ENCODE results near the gene RNASEL. TPM values are rescaled to one million over a fixed set of nuclear protein-coding genes. Genes with fewer than 3 reads are reported as not detected.
A peak's percentile ranks its signal among the peaks of the same experiment; 100 is the strongest.
"Not testable (repeated sequence)": the region's sequence is repeated elsewhere in the genome, so short reads cannot be mapped to it uniquely, and the experiment has no call there.

RNASEL gene
- total and polyA plus RNA-seq, 5 experiments from 2014 or later = 5.0 to 20.8 (median 10.1) TPM

GRCh38 chr1:182565537-182565936 is 23.5 kb downstream of the RNASEL start:
- POLR2A ChIA-PET = no interaction called here
- peaks cover 0 to 1% (median 0%) of the 10 kb centered on the region in 5 donors for H3K27me3 Mint-ChIP-seq

GRCh38 chr1:182564406-182565004 is 24.6 kb downstream of the RNASEL start:
- peaks cover 0 to 1% (median 0%) of the 10 kb centered on the region in 4 donors for H3K4me1 Mint-ChIP-seq
- H3K27me3 Mint-ChIP-seq = peaks cover 0 to 5% (median 3%) of the 10 kb centered on the region in 5 donors
- DNase-seq (no peak), ATAC-seq (no peak)
- peaks cover 0 to 9% (median 0%) of the 10 kb centered on the region in 3 donors for H3K36me3 Mint-ChIP-seq
- no peak overlapping the region for H3K27ac Mint-ChIP-seq
- H3K9me3 Mint-ChIP-seq = no peaks in the 10 kb centered on the region
- POLR2A ChIA-PET = no interaction called here
- no peak overlapping the region for H3K4me3 Mint-ChIP-seq

More at GRCh38 chr1:182565537-182565936, 23.5 kb downstream of the RNASEL start:
- peaks cover 0 to 5% (median 0%) of the 10 kb centered on the region in 3 donors for H3K36me3 Mint-ChIP-seq
- H3K27ac Mint-ChIP-seq = no peak overlapping the region
- no peak overlapping the region for H3K4me3 Mint-ChIP-seq
- H3K4me1 Mint-ChIP-seq = no peaks in the 10 kb centered on the region
- no peaks in the 10 kb centered on the region for H3K9me3 Mint-ChIP-seq
- DNase-seq (no peak), ATAC-seq (no peak)

DNA sequence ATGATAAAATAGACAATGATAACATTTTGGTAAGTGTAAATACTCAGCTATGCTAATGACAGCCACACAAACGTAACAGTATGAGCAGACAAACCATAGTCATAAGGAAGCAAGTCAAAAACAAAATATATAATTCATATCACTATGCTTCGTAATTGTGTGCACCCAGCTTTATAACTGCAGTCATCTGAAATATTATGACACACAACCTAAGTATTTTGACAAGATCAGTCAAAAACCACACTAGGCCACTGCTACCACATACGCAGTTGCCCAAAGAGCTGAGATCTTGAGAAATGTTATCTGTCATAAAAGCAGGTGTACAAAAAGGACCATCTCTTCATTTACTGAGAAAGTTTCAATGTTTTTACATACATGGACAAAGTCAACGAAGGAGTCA is 26.0 kb downstream of the RNASEL start:
- Mint-ChIP-seq H3K9me3 (no peaks in the 10 kb centered on the region), H3K27me3 (peaks cover 0 to 15% (median 5%) of the 10 kb centered on the region in 5 donors), H3K27ac (no peak overlapping the region), H3K4me1 (peaks cover 0 to 3% (median 0%) of the 10 kb centered on the region in 4 donors), H3K36me3 (peaks cover 0 to 10% (median 0%) of the 10 kb centered on the region in 3 donors), H3K4me3 (no peak overlapping the region)
- POLR2A ChIA-PET = no interaction called here
- ATAC-seq (no peak), DNase-seq (no peak)

- Mint-ChIP-seq H3K27ac (peak overlapping the region in 1 of 10 donors; percentile 17), H3K27me3 (peaks cover 0 to 15% (median 5%) of the 10 kb centered on the region in 5 donors), H3K9me3 (no peaks in the 10 kb centered on the region), H3K36me3 (peaks cover 0 to 10% (median 0%) of the 10 kb centered on the region in 3 donors), H3K4me3 (no peak overlapping the region), H3K4me1 (peaks cover 0 to 3% (median 0%) of the 10 kb centered on the region in 4 donors)
- ATAC-seq (no peak), DNase-seq (no peak)
- POLR2A ChIA-PET = no interaction called here
These were observed 27.6 kb downstream of the RNASEL start for GRCh38 chr1:182561456-182561855.

- ATAC-seq = no peak
These were observed 28.6 kb downstream of the RNASEL start for GRCh38 chr1:182560392-182560984.

GRCh38 chr1:182556279-182556678 is 32.8 kb downstream of the RNASEL start:
- DNase-seq (no peak), ATAC-seq (no peak)
- H3K27me3 Mint-ChIP-seq = peaks cover 2 to 26% (median 10%) of the 10 kb centered on the region in 5 donors
- H3K4me1 Mint-ChIP-seq = peaks cover 0 to 3% (median 0%) of the 10 kb centered on the region in 4 donors
- peaks cover 0 to 18% (median 9%) of the 10 kb centered on the region in 3 donors for H3K36me3 Mint-ChIP-seq
- H3K9me3 Mint-ChIP-seq = peaks cover 0 to 18% (median 9%) of the 10 kb centered on the region in 9 donors
- POLR2A ChIA-PET = no interaction called here
- H3K4me3 Mint-ChIP-seq = no peak overlapping the region
- no peak overlapping the region for H3K27ac Mint-ChIP-seq

More at GRCh38 chr1:182560392-182560984, 28.6 kb downstream of the RNASEL start:
- POLR2A ChIA-PET = no interaction called here
- no peak overlapping the region for H3K4me3 Mint-ChIP-seq
- peaks cover 0 to 3% (median 0%) of the 10 kb centered on the region in 4 donors for H3K4me1 Mint-ChIP-seq
- peaks cover 0 to 10% (median 0%) of the 10 kb centered on the region in 3 donors for H3K36me3 Mint-ChIP-seq
- H3K27ac Mint-ChIP-seq = no peak overlapping the region
- DNase-seq = no peak
- peaks cover 0 to 15% (median 3%) of the 10 kb centered on the region in 5 donors for H3K27me3 Mint-ChIP-seq
- H3K9me3 Mint-ChIP-seq = no peaks in the 10 kb centered on the region

GRCh38 chr1:182555493-182555892 is 33.6 kb downstream of the RNASEL start:
- ATAC-seq = no peak
- Mint-ChIP-seq H3K9me3 (peaks cover 0 to 18% (median 9%) of the 10 kb centered on the region in 9 donors), H3K4me1 (peaks cover 0 to 3% (median 0%) of the 10 kb centered on the region in 4 donors), H3K27me3 (peaks cover 2 to 27% (median 10%) of the 10 kb centered on the region in 5 donors), H3K36me3 (peaks cover 0 to 16% (median 9%) of the 10 kb centered on the region in 3 donors), H3K4me3 (no peak overlapping the region), H3K27ac (no peak overlapping the region)
- POLR2A ChIA-PET = no interaction called here
- DNase-seq = no peak

DNA sequence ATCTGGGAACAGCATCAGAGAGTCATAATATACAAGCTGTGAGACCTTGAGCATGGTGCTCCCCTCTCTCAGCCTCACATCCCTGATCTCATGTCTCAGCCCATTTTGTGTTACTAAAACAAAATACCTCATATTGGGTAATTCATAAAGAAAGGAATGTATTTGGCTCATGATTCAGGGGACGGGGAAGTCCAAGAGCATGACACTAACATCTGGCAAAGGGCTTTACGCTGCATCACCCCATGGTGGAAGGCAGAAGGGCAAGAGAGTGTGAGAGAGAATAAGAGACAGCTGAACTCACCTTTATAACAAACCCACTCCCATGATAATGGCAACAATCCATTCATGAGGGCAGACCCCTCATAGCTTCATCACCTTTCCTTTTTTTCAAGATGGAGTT is 36.5 kb downstream of the RNASEL start:
- ATAC-seq = no peak

DNA sequence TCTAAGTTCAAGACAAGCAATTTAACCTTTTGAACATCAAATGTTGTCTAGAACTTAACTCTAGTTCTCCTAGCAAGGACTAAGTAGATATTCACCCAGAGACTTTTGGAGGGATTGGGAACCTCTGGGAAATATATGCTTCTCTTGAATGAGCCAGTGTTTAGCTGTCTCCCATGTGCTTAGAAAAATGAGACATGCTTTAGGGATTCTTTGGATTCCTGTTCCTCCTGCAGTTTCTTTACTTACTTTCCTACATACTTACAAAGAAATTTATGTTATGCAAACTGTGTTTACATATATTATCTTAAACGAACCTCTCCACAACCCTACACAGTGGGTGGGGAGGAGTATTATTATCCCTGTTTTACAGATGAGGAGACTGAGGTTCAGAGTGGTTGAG is 39.2 kb downstream of the RNASEL start:
- peaks cover 10 to 50% (median 19%) of the 10 kb centered on the region in 5 donors for H3K27me3 Mint-ChIP-seq
- peaks cover 0 to 18% (median 9%) of the 10 kb centered on the region in 9 donors for H3K9me3 Mint-ChIP-seq
- no peak overlapping the region for H3K27ac Mint-ChIP-seq
- POLR2A ChIA-PET = no interaction called here
- ATAC-seq (no peak), DNase-seq (no peak)
- no peaks in the 10 kb centered on the region for H3K4me1 Mint-ChIP-seq
- H3K36me3 Mint-ChIP-seq = peaks cover 0 to 17% (median 9%) of the 10 kb centered on the region in 3 donors
- H3K4me3 Mint-ChIP-seq = no peak overlapping the region

More for the DNA sequence above, 36.5 kb downstream of the RNASEL start:
- Mint-ChIP-seq H3K4me1 (no peaks in the 10 kb centered on the region), H3K27me3 (peaks cover 0 to 26% (median 9%) of the 10 kb centered on the region in 5 donors), H3K27ac (no peak overlapping the region), H3K9me3 (peaks cover 0 to 18% (median 9%) of the 10 kb centered on the region in 9 donors), H3K36me3 (peaks cover 0 to 11% (median 9%) of the 10 kb centered on the region in 3 donors), H3K4me3 (no peak overlapping the region)
- no peak for DNase-seq
- POLR2A ChIA-PET = no interaction called here

DNA sequence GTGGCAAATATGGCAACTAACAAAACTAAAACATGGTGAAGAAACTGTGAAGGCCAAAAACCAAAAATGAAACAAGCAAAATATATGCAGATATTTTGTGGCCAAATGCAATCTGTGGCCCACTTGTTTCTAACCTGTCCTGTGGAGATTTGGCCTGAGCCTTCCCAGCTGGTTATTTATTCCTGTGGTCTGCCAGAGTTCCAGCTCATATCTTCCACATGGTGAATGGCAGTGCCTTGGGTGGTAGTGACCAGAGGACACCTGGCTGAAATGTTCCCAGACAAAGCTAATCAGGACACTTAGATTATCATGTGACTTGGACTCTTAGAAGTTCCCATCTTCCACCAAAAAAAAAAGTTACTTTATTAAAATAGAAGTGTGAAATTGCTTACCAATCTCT is 39.7 kb downstream of the RNASEL start:
- Mint-ChIP-seq H3K9me3 (peaks cover 0 to 18% (median 9%) of the 10 kb centered on the region in 9 donors), H3K4me1 (no peaks in the 10 kb centered on the region), H3K27me3 (peaks cover 12 to 52% (median 19%) of the 10 kb centered on the region in 5 donors), H3K4me3 (no peak overlapping the region), H3K36me3 (peaks cover 0 to 17% (median 9%) of the 10 kb centered on the region in 3 donors), H3K27ac (no peak overlapping the region)
- POLR2A ChIA-PET = no interaction called here
- ATAC-seq (no peak), DNase-seq (no peak)

DNA sequence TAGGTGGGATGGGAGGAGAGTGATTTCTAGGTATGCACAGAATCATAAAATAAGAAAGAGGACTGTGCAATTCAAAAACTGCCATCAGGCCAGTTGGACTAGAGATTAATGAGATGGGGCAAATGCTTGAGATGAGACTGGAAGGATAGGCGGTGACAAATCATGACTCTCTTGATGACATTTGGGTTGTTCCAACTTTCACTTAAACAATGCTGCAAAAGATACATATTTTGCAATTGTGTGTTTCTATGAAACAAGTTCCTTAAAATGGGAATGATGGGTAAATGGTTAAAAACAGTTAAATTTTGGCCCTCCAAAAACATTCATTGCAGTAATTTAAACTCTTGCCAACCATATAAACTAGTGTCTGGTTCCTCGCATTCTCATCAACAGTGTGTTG is 55.2 kb downstream of the RNASEL start:
- H3K36me3 Mint-ChIP-seq = no peaks in the 10 kb centered on the region
- no peaks in the 10 kb centered on the region for H3K4me1 Mint-ChIP-seq
- peaks cover 6 to 21% (median 12%) of the 10 kb centered on the region in 5 donors for H3K27me3 Mint-ChIP-seq
- H3K4me3 Mint-ChIP-seq = no peak overlapping the region
- POLR2A ChIA-PET = no interaction called here
- no peak for ATAC-seq
- no peak for DNase-seq
- peaks cover 0 to 10% (median 1%) of the 10 kb centered on the region in 9 donors for H3K9me3 Mint-ChIP-seq
- H3K27ac Mint-ChIP-seq = no peak overlapping the region

GRCh38 chr1:182528206-182528605 is 60.9 kb downstream of the RNASEL start:
- H3K27ac Mint-ChIP-seq, POLR2A ChIA-PET, H3K4me1 Mint-ChIP-seq, ATAC-seq, DNase-seq: not testable (repeated sequence)
- H3K27me3 Mint-ChIP-seq = peaks cover 8 to 32% (median 15%) of the 10 kb centered on the region in 5 donors
- H3K36me3 Mint-ChIP-seq = peaks cover 0 to 45% (median 10%) of the 10 kb centered on the region in 3 donors
- H3K4me3 Mint-ChIP-seq = peak overlapping the region in 1 of 10 donors; percentile 34
- H3K9me3 Mint-ChIP-seq = peaks cover 17 to 61% (median 41%) of the 10 kb centered on the region in 9 donors

DNA sequence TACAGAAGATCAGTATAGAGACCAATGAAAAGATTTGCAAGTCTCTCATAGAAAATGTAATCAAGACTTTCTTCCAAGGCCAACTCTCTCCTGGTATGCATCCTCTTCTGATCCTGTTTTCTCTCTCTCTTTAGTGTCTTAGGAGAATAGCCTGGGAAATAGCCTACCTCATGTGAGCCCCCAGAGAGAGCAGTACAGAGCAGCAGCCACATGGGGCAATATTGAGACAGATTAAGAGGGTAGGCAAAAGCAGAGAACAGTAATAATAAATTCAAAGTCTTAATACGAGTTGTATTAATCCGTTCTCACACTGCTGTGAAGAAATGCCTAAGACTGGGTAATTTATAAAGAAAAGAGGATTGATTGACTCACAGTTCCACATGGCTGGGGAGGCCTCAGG is 61.4 kb downstream of the RNASEL start:
- Mint-ChIP-seq H3K36me3 (peaks cover 0 to 45% (median 10%) of the 10 kb centered on the region in 3 donors), H3K4me1 (no peaks in the 10 kb centered on the region), H3K9me3 (peaks cover 17 to 61% (median 43%) of the 10 kb centered on the region in 9 donors), H3K27ac (no peak overlapping the region), H3K27me3 (peaks cover 9 to 37% (median 16%) of the 10 kb centered on the region in 5 donors), H3K4me3 (no peak overlapping the region)
- POLR2A ChIA-PET = no interaction called here
- ATAC-seq (no peak), DNase-seq (no peak)
